ENCODE measurements around the gene C1QL2.

C1QL2 gene

GRCh38 chr2:119149611-119150010 is 8.9 kb downstream of the C1QL2 start:
- Histone ChIP-seq H2BK120ac (ENCODE audit: low read depth, low read length) (no peak overlapping the region), H2BK5ac (ENCODE audit: low read length) (no peak overlapping the region), H2BK12ac (ENCODE audit: low read length) (no peak overlapping the region), H2AK5ac (ENCODE audit: low read depth, low read length) (no peak overlapping the region), H3K18ac (ENCODE audit: low read length) (peak overlapping the region; percentile 66), H3K79me1 (ENCODE audit: low read depth, low read length) (no peaks in the 10 kb centered on the region), H3K36me3 (replicated peaks in 1 of 2; ENCODE audit: control insufficient read depth in 2 of 2, insufficient read depth in 2 of 2, low read length in 2 of 2) (no peaks in the 10 kb centered on the region), H3K4ac (ENCODE audit: low read length) (no peak overlapping the region), H4K91ac (ENCODE audit: low read depth, low read length, poor library complexity) (no peak overlapping the region), H2AFZ (ENCODE audit: low read length) (no peak overlapping the region), H3K9me3 (replicated peaks in 1 of 2; ENCODE audit: control insufficient read depth in 2 of 2, insufficient read depth in 1 of 2, low read depth in 1 of 2, low read length in 2 of 2) (no peaks in the 10 kb centered on the region), H3K27me3 (ENCODE audit: control insufficient read depth in 3 of 3, insufficient read depth in 3 of 3, low read depth in 1 of 3, low read length in 3 of 3) (peaks cover 0 to 37% (median 0%) of the 10 kb centered on the region in 3 experiments), H4K8ac (ENCODE audit: low read depth, low read length) (no peak overlapping the region), H3K27ac (replicated peaks; ENCODE audit: low read length) (no peak overlapping the region), H3K23ac (ENCODE audit: low read depth, low read length, poor library complexity) (no peak overlapping the region), H3K4me2 (ENCODE audit: insufficient read depth, low read length, poor library complexity, severe bottlenecking) (no peak overlapping the region), H3K9ac (ENCODE audit: low read depth, low read length, poor library complexity) (no peak overlapping the region), H3K14ac (ENCODE audit: low read length) (no peak overlapping the region), H2BK15ac (ENCODE audit: low read length) (no peak overlapping the region), H3K4me1 (ENCODE audit: control insufficient read depth in 2 of 2, insufficient read depth in 1 of 2, low read depth in 1 of 2, low read length in 2 of 2) (peaks cover 0 to 3% of the 10 kb centered on the region in 2 donors), H3K4me3 (ENCODE audit: low read length in 2 of 2) (no peak overlapping the region)
- WGBS, 2 donors (ENCODE audit: extremely low coverage in 2 of 2, insufficient read length in 2 of 2, insufficient replicate concordance in 1 of 2): no CpG with 5 or more reads among the region's 6 CpGs
- no peak for DNase-seq (ENCODE audit: low spot score)

DNA sequence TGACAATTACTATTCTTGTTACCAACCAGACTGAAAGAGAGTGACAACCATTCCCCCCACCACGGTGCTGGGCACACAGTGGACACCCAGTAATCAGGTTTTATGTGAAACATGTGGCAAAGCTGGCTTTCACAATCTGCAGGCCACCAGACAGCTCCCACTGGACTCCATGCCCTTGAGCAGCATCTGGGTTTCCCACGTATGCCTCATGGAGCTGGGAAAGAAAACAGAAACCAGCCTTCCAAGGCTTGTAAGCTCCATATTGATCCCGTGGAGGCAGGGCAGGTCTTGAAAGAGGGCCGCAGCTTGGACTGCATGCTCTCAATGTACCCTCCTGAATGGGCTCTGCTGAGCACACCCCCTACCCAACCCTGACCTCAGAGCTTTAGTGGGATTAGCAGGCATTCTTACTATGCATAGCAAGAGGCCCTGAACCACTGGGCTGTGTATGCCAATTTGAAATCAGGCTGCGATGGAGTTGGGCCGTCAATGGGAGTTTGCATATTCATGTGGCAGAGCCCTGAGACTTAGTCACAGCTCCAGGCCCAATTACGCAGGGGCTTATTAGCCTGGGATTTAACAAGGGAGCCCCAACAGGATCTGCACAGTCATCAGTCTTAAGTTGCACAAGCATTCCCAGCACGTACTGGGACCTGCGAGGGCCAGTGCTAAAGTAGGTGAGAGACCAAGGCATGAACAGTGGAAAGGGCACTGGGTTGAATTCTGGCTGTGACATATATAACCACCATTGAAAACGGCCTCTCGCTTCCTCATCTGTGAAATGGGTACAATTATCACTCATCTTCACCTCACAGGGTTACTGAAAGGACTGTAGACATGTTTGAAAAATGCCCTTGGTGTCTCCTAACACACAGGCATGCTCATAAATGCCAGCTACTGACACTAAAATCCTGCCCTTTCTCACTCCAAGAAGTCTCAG is 10.5 kb downstream of the C1QL2 start:
- H3K18ac ChIP-seq (ENCODE audit: low read length): no peak overlapping the region
- no peak overlapping the region for H2AFZ ChIP-seq (ENCODE audit: low read length)
- H3K36me3 ChIP-seq (replicated peaks in 1 of 2; ENCODE audit: control insufficient read depth in 2 of 2, insufficient read depth in 2 of 2, low read length in 2 of 2): no peaks in the 10 kb centered on the region
- no peak overlapping the region for H2AK5ac ChIP-seq (ENCODE audit: low read depth, low read length)
- H3K9ac ChIP-seq (ENCODE audit: low read depth, low read length, poor library complexity): no peak overlapping the region
- no peak overlapping the region for H3K27ac ChIP-seq (replicated peaks; ENCODE audit: low read length)
- H3K23ac ChIP-seq (ENCODE audit: low read depth, low read length, poor library complexity): no peak overlapping the region
- no peak overlapping the region for H2BK5ac ChIP-seq (ENCODE audit: low read length)
- no peak overlapping the region for H3K14ac ChIP-seq (ENCODE audit: low read length)
- H2BK120ac ChIP-seq (ENCODE audit: low read depth, low read length): no peak overlapping the region
- no peak overlapping the region for H4K91ac ChIP-seq (ENCODE audit: low read depth, low read length, poor library complexity)
- H4K8ac ChIP-seq (ENCODE audit: low read depth, low read length): no peak overlapping the region
- no peak for DNase-seq (ENCODE audit: low spot score)
- no peaks in the 10 kb centered on the region for H3K9me3 ChIP-seq (replicated peaks in 1 of 2; ENCODE audit: control insufficient read depth in 2 of 2, insufficient read depth in 1 of 2, low read depth in 1 of 2, low read length in 2 of 2)
- peaks cover 0 to 21% (median 0%) of the 10 kb centered on the region in 3 experiments for H3K27me3 ChIP-seq (ENCODE audit: control insufficient read depth in 3 of 3, insufficient read depth in 3 of 3, low read depth in 1 of 3, low read length in 3 of 3)
- H2BK12ac ChIP-seq (ENCODE audit: low read length): no peak overlapping the region
- no peak overlapping the region for H3K4me3 ChIP-seq (ENCODE audit: low read length in 2 of 2)
- no CpG with 5 or more reads among the region's 11 CpGs for WGBS, 2 donors (ENCODE audit: extremely low coverage in 2 of 2, insufficient read length in 2 of 2, insufficient replicate concordance in 1 of 2)
- no peak overlapping the region for H3K4ac ChIP-seq (ENCODE audit: low read length)
- H3K4me2 ChIP-seq (ENCODE audit: insufficient read depth, low read length, poor library complexity, severe bottlenecking): peak overlapping the region; percentile 21
- H3K79me1 ChIP-seq (ENCODE audit: low read depth, low read length): no peaks in the 10 kb centered on the region
- H2BK15ac ChIP-seq (ENCODE audit: low read length): no peak overlapping the region
- peaks cover 0 to 3% of the 10 kb centered on the region in 2 donors for H3K4me1 ChIP-seq (ENCODE audit: control insufficient read depth in 2 of 2, insufficient read depth in 1 of 2, low read depth in 1 of 2, low read length in 2 of 2)

- H2BK5ac ChIP-seq (ENCODE audit: low read length): no peak overlapping the region
- no peak overlapping the region for H3K4ac ChIP-seq (ENCODE audit: low read length)
- no CpG with 5 or more reads among the region's 5 CpGs for WGBS, 2 donors (ENCODE audit: extremely low coverage in 2 of 2, insufficient read length in 2 of 2, insufficient replicate concordance in 1 of 2)
- H2AK5ac ChIP-seq (ENCODE audit: low read depth, low read length): no peak overlapping the region
- H3K23ac ChIP-seq (ENCODE audit: low read depth, low read length, poor library complexity): no peak overlapping the region
- H3K9me3 ChIP-seq (replicated peaks in 1 of 2; ENCODE audit: control insufficient read depth in 2 of 2, insufficient read depth in 1 of 2, low read depth in 1 of 2, low read length in 2 of 2): no peaks in the 10 kb centered on the region
- no peak overlapping the region for H4K91ac ChIP-seq (ENCODE audit: low read depth, low read length, poor library complexity)
- H3K27me3 ChIP-seq (ENCODE audit: control insufficient read depth in 3 of 3, insufficient read depth in 3 of 3, low read depth in 1 of 3, low read length in 3 of 3): peaks cover 0 to 8% (median 0%) of the 10 kb centered on the region in 3 experiments
- no peak overlapping the region for H3K4me3 ChIP-seq (ENCODE audit: low read length in 2 of 2)
- no peaks in the 10 kb centered on the region for H3K79me1 ChIP-seq (ENCODE audit: low read depth, low read length)
- H3K9ac ChIP-seq (ENCODE audit: low read depth, low read length, poor library complexity): no peak overlapping the region
- no peak overlapping the region for H3K18ac ChIP-seq (ENCODE audit: low read length)
- H3K14ac ChIP-seq (ENCODE audit: low read length): no peak overlapping the region
- H4K8ac ChIP-seq (ENCODE audit: low read depth, low read length): no peak overlapping the region
- H3K27ac ChIP-seq (replicated peaks; ENCODE audit: low read length): no peak overlapping the region
- H2BK15ac ChIP-seq (ENCODE audit: low read length): no peak overlapping the region
- no peak for DNase-seq (ENCODE audit: low spot score)
- H3K4me2 ChIP-seq (ENCODE audit: insufficient read depth, low read length, poor library complexity, severe bottlenecking): no peak overlapping the region
- H3K36me3 ChIP-seq (replicated peaks in 1 of 2; ENCODE audit: control insufficient read depth in 2 of 2, insufficient read depth in 2 of 2, low read length in 2 of 2): no peaks in the 10 kb centered on the region
- H2BK12ac ChIP-seq (ENCODE audit: low read length): no peak overlapping the region
- peaks cover 0 to 3% of the 10 kb centered on the region in 2 donors for H3K4me1 ChIP-seq (ENCODE audit: control insufficient read depth in 2 of 2, insufficient read depth in 1 of 2, low read depth in 1 of 2, low read length in 2 of 2)
- H2AFZ ChIP-seq (ENCODE audit: low read length): no peak overlapping the region
- H2BK120ac ChIP-seq (ENCODE audit: low read depth, low read length): no peak overlapping the region
Observed at GRCh38 chr2:119144806-119145205, 13.7 kb downstream of the C1QL2 start.

- Histone ChIP-seq H3K27ac (replicated peaks; ENCODE audit: low read length) (no peak overlapping the region), H3K36me3 (replicated peaks in 1 of 2; ENCODE audit: control insufficient read depth in 2 of 2, insufficient read depth in 2 of 2, low read length in 2 of 2) (no peaks in the 10 kb centered on the region), H3K4me2 (ENCODE audit: insufficient read depth, low read length, poor library complexity, severe bottlenecking) (no peak overlapping the region), H2BK15ac (ENCODE audit: low read length) (no peak overlapping the region), H2AFZ (ENCODE audit: low read length) (no peak overlapping the region), H4K8ac (ENCODE audit: low read depth, low read length) (no peak overlapping the region), H3K79me1 (ENCODE audit: low read depth, low read length) (no peaks in the 10 kb centered on the region), H3K9ac (ENCODE audit: low read depth, low read length, poor library complexity) (no peak overlapping the region), H3K9me3 (replicated peaks in 1 of 2; ENCODE audit: control insufficient read depth in 2 of 2, insufficient read depth in 1 of 2, low read depth in 1 of 2, low read length in 2 of 2) (no peaks in the 10 kb centered on the region), H2BK5ac (ENCODE audit: low read length) (no peak overlapping the region), H3K18ac (ENCODE audit: low read length) (no peak overlapping the region), H3K14ac (ENCODE audit: low read length) (no peak overlapping the region), H3K4me3 (ENCODE audit: low read length in 2 of 2) (no peak overlapping the region), H3K4me1 (ENCODE audit: control insufficient read depth in 2 of 2, insufficient read depth in 1 of 2, low read depth in 1 of 2, low read length in 2 of 2) (peaks cover 0 to 4% of the 10 kb centered on the region in 2 donors), H3K4ac (ENCODE audit: low read length) (no peak overlapping the region), H4K91ac (ENCODE audit: low read depth, low read length, poor library complexity) (no peak overlapping the region), H2AK5ac (ENCODE audit: low read depth, low read length) (no peak overlapping the region), H3K27me3 (ENCODE audit: control insufficient read depth in 3 of 3, insufficient read depth in 3 of 3, low read depth in 1 of 3, low read length in 3 of 3) (peaks cover 0 to 14% (median 0%) of the 10 kb centered on the region in 3 experiments), H2BK120ac (ENCODE audit: low read depth, low read length) (no peak overlapping the region), H3K23ac (ENCODE audit: low read depth, low read length, poor library complexity) (no peak overlapping the region), H2BK12ac (ENCODE audit: low read length) (no peak overlapping the region)
- no peak for DNase-seq (ENCODE audit: low spot score)
- no CpG with 5 or more reads among the region's 11 CpGs for WGBS, 2 donors (ENCODE audit: extremely low coverage in 2 of 2, insufficient read length in 2 of 2, insufficient replicate concordance in 1 of 2)
Observed at GRCh38 chr2:119142824-119143223, 15.7 kb downstream of the C1QL2 start.

All from neuronal stem cell (in vitro differentiated cells).